Jurkat, Clone E6-1 (cell line): ENCODE results near the gene PCDH12.

ENCODE experiments used
- DNase-seq: peaks from one replicate; pipeline ENCODE4 v3.0.0-alpha.2; 2011; ENCODE audit warnings: low read depth, low spot score
- H3K4me3 ChIP-seq: 2 replicates; pipeline ENCODE4 v1.5.1; 2011; ENCODE audit warnings: mild to moderate bottlenecking, low read length, control low read depth, moderate library complexity

PCDH12 gene

DNA sequence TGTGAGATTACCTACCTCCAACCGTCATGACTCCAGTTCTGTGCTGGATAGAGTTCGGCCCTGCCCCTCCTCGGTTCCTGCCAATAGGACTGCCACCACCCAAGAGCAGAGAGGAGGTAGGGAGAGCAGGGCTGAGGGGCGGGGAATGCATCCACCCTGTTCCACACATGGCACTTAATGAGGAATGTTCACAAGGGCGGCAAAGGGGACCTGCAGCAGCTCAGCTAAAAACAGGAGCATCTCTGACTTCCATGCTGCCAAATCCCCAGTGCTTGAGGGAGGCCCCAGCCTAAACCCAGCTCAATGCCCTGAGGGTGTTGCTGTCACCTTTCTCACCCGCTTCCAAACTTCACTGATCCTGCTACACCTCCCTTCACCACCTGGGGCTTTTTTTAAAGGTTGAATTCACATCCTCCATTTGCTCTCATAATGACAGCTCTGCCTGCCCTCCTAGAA is 42.1 kb downstream of the PCDH12 start:
- H3K4me3 ChIP-seq: no peak overlapping the region
- no peak for DNase-seq

DNA sequence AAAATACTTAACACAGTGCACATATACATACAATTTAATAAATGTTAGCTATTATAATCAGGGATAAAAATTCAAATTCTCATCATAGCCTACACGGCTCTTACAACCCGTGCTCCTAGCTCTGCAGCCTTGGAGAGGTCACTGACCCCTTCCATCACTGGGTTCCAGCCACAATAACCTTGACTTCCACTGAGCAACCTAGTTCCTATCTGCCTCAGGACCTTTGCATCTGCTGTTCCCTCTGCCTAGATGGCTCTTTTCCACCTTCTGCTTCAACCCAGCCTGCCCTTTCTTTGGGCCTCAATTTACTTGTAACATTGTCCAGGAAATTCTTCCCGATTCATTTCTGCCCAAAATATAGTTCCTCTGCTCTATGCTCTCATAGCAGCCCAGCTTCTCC is 43.2 kb downstream of the PCDH12 start:
- no peak for DNase-seq
- no peak overlapping the region for H3K4me3 ChIP-seq

- H3K4me3 ChIP-seq: no peak overlapping the region
- no peak for DNase-seq
These were observed 43.7 kb downstream of the PCDH12 start for GRCh38 chr5:141914199-141914743.

- no peak overlapping the region for H3K4me3 ChIP-seq
- no peak for DNase-seq
These were observed 44.3 kb downstream of the PCDH12 start for GRCh38 chr5:141913560-141914198.

DNA sequence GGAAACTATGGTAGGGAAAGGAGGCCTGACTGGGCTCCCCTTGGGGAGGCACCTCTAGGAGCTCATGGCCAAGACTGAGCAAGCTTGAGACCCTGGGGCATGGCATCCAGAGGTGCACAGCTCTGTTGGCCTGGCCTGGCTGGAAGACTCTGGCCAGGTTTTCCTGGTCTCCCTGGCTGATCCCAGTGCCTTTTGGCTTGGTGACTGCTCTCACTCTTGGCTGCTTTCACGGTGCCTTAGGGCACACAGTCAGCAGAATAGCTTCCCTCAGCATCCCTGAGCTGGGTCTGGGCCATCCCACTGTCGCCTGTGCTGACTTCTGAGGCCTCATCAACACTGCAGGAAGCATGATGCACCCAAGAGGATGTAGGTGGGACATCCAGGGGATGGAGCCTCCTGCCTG is 47.7 kb downstream of the PCDH12 start:
- no peak overlapping the region for H3K4me3 ChIP-seq
- DNase-seq: no peak

DNA sequence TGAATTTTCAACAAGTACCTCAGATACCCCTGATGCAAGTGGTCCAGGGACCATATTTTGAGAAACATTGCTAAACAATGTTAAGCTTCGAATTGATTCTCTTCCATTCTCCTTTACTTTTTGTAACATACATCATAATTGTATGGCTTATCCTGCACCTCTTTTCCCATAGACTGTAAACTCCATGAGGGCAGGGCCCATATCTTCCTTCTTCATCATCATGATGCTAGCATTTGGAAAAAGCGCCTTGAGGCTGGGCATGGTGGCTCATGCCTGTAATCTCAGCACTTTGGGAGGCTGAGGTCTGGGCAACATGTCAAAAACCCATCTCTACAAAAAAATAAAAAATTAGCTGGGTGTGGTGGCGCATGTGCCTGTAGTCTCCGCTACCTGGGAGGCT is 48.8 kb downstream of the PCDH12 start:
- DNase-seq: no peak

DNA sequence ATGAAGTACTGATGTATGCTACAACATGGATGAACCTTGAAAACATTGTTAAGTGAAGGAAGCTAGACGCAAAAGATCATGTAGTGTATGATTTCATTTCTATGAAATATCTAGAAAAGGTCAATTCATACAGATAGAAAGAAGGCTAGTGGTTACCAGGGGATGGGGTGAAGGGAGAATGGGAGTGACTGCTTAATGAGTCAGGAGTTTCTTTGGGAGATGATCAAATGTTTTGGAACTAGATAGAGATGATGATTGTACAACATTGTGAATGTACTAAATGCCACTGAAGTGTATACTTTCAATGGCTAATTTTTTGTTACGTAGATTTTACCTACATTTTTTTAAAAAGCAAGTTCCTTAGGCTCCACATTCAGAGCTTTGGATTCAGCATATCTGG is 49.2 kb downstream of the PCDH12 start:
- no peak for DNase-seq

More for the DNA sequence above, 48.8 kb downstream of the PCDH12 start:
- no peak overlapping the region for H3K4me3 ChIP-seq

GRCh38 chr5:141906972-141907371 is 51.0 kb downstream of the PCDH12 start:
- DNase-seq: no peak

More for the DNA sequence above, 49.2 kb downstream of the PCDH12 start:
- H3K4me3 ChIP-seq: no peak overlapping the region

GRCh38 chr5:141906517-141906916 is 51.5 kb downstream of the PCDH12 start:
- no peak overlapping the region for H3K4me3 ChIP-seq
- no peak for DNase-seq

More at GRCh38 chr5:141906972-141907371, 51.0 kb downstream of the PCDH12 start:
- H3K4me3 ChIP-seq: no peak overlapping the region

GRCh38 chr5:141904551-141904950 is 53.5 kb downstream of the PCDH12 start:
- H3K4me3 ChIP-seq: no peak overlapping the region
- no peak for DNase-seq

DNA sequence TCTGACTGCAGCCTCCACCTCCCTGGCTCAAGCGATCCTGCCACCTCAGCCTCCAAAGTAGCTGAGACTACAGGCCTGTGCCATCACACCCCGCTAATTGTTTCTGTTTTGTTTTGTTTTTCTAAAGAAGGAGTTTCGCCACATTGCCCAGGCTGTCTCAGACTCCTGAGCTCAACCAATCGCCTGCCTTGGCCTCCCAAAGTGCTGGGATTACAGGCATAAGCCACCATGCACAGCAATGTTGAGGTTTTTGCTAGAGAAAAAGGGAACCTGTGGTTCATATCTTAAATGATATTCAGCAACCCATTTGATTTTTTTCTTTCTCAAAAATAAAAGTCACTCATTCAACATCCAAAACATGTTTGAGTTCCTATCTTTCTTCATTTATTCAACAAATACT is 54.7 kb downstream of the PCDH12 start:
- no peak overlapping the region for H3K4me3 ChIP-seq
- no peak for DNase-seq

DNA sequence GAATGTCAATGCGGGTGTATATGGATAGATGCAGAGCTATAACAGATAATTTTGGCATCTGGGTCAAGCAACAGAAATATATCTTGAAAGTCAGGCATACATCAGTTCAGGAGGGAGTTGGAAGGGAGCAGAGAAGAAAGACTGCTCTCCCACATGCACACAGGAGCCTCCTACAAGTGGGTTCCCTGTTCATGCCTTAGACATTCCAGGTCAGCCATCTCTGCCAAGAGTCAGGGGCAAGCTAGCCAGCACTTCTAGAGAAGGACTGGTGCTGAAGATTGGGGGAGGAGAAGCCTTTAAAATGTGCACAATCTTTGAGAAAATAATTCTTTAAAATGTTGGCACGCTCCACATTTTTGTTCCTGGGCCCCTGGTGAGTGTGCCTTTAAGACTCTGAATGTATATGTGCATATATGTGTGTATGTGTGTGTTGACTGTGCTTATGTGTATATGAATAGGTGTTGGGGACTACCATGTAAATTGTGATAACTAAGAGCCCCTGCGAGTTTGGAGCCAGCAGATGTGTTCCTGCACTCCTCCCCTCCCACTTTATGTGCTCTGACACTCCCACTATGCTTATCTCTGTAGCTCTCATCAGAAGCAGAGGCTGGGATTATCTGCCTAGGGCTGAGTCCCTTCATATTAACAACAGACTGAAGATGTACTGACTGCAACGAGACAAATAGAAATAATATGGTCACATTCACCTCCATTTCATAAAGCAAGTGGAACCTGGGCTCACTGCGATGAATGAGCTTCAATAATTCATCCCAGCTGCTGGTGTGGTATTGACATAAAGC is 55.8 kb downstream of the PCDH12 start:
- DNase-seq: no peak

DNA sequence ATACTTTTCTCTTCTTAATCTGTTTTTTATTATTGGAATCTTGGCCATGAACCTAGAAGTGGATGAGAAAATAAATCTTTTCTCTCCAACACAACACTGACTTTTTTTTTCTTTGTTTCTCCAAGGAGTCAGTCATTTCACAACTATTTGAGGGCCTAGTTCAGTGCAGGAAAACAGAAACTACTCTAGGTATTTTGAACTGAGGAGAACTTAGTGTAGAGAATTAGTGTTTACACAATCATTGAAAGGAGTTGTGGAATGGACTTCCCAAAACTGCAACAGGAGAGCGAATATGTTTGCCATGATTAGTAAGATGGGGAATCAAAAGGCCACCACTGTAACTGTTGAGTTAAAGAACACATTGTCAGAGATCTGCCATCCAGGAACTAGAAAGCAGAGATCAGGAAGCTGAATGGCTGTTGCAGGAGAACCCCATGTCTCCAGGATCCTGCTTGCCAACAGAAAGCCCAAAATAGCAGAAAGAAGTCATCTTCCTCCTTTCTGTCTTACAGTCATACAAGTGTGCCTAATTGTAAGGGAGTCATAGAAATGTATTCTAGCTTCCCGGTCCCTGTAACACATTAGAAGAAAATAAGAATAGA is 59.5 kb downstream of the PCDH12 start:
- no peak for DNase-seq
- no peak overlapping the region for H3K4me3 ChIP-seq

More for the DNA sequence above, 55.8 kb downstream of the PCDH12 start:
- no peak overlapping the region for H3K4me3 ChIP-seq

DNA sequence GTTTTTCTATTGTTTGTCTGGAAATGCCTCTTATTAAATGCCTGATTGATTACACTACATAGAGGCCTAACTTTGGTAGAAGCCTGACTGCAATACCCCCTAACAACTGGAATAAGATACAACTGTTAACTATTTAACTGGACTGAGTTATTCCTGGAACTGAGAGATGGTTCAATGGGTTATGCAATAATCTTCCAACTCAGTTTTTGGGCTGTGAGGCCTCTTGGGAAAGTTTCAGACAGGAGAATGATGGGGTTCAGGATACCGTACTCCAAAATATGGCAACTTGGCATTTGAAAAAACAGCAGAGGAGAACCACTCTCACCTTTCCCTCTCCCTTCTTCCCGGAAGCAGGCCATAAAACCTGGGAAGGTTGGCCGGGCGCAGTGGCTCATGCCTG is 60.6 kb downstream of the PCDH12 start:
- no peak overlapping the region for H3K4me3 ChIP-seq
- no peak for DNase-seq
